Activated CD4-positive, alpha-beta T cell treated with anti-CD3 and anti-CD28 coated beads, Interleukin-10, Interleukin-2, amounts not matched to agents 100 ng/mL and 50 ng/mL, durations not matched to agents 16 hours and 8 hours (primary cell): ENCODE data around the gene MAGEA9B.
"Not testable (repeated sequence)": the region's sequence is repeated elsewhere in the genome, so short reads cannot be mapped to it uniquely, and the experiment has no call there.

Experiments
- DNase-seq: peaks from one replicate; pipeline ENCODE4 v3.0.0-alpha.2; 2020

MAGEA9B gene

DNA sequence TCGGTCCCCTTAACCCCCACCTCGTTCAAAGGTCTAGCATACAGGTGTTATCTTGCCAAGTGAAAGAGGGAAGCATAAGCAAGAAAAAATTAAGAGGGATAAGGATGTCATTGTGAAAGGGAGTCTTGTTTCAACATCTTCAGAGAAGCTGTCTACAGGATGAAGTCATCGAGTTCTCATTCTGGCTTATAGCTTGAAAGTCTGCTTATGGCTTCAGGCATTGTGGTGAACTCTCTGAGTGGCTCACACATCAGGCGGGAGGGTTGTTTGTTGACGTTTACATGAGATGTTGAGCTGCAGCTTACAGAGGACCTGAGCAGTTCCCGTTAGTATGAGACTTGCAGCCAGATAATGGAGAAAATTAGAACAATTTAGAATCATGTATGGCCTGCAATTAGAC lies 16.6 kb downstream of the MAGEA9B start:
- DNase-seq = peak; percentile 17

DNA sequence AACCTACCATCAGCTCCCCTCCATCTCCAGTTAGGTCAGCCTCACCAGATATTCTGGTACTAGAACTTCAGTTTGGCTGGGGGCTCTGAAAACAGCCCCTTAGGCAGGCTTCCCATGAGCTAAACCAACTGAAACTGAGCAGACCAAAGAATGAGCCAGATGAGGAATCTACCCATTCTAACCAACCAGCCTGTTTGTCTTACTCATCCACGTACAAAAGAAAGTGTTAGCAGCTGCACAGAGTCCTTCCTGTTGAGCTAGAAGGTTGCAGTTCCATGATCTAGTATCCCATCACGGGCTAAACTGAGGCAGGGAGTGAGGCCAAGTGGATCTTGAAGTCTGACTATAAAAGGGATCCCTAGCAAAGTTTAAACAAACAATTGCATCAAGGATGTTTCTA lies 17.5 kb downstream of the MAGEA9B start:
- DNase-seq = peak; percentile 35

DNA sequence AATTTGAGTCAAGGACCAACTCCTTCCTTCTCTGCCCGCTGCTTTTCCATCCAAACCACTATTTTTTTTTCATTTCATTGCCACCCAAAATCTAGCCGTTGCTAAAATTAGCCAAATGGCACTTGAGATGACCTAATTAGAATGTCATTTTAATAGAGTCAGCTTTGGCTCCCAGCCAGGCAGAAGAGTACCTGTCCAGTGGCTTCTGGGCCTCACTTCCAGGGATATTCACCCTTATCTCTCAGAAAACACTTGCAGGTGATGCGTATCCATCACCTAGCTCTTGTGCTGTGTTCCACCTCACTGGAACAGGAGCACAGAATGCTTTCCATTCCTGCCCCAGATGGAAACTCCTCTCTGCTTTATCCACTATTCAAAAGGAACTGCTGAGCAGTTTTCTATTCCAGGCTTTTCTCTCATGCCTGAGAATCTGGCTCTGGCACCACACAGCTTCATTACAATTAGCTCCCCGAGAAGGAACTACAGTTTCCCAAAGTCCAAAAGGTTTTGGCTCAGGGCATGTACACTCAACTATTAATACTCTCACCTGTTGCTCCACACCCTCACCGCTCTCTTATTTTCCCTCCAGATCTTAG lies 18.5 kb downstream of the MAGEA9B start:
- DNase-seq = no peak

DNA sequence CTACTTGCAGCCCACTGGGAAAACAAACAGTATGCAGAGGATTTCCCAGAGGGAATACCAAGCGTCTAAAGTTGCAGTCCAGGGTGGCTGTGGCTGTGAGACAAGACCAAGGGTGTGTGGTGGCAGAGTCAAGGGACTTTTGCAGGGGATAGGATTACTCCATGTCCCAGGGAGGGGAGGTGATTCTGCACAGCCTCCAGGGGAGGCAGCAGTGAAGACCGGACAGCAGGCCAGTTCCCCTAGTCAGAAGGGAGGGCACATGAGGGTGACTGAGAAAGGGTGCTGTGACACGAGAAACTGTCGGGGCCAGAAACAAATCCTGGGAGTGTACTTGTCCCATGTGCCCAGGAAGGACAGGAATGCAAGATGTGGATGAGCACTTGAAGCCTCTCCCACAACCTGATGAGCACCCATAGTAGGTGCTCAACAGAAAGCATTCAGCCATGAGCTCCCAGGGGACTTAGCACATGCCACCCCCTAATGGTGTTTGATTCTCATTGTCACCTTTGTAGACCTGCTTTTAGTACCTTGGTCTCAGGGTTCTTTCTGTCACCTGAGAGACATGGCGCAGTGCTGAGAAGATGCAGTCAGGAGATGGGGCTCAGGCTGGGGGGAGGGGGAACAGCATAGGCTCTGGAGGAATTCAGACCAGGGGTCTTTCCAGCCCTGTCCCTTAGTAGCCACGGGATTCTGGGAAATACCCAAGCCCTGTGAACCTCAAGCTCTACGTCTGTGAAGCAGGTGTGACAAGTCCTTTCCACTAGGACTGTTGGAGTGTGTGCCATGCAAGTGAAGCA lies 19.4 kb downstream of the MAGEA9B start:
- DNase-seq = no peak

DNA sequence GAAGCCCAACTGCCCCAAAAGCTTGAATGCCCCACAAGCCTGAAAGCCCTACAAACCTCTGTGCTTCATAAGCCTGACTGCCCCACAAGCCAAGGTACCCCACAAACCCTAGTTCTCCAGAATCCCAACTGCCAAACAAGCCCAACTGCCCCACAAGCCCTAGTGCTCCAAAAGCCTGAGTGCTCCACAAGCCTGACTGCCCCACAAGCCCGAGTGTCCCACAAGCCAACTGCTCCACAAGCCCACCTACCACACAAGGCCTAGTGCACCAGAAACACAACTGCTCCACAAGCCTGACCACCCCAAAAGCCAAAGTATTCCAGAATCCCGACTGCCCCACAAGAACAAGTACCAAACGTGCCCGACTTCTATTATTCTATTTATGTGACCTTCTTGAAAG lies 23.9 kb downstream of the MAGEA9B start:
- no peak for DNase-seq

DNA sequence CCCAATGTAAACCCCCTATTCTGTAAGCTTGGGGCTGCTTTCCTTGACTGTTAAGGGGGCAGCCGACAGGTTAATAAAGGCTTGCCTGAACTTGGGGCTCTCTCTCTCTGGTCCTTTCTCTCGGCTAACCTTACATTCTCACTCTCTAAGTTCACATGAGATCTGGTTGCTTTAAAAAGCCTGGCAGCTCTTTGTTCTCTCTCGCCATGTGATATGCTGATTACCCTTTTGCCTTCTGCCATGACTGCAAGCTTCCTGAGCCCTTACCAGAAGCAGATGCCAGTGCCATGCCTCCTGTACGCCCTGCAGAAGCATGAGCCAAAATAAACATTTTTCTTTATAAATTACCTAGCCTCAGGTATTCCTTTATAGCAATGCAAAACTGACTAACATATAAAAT lies 32.0 kb downstream of the MAGEA9B start:
- DNase-seq = not testable (repeated sequence)

DNA sequence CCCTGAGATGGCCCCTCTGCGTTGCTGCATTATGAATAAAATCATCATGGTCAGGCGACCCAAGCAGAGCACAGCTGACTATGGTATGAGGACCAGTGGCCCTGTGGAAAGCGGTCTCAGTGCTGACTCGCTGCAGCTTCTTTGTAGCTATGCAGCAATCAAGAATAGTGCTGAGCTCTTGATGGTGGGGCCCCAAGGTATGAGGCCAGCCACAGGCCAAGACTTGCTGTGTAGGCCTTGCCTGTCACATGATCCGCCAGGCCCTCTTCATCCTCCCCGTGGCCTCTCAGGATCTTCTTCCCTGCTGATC lies 35.4 kb downstream of the MAGEA9B start:
- not testable (repeated sequence) for DNase-seq

DNA sequence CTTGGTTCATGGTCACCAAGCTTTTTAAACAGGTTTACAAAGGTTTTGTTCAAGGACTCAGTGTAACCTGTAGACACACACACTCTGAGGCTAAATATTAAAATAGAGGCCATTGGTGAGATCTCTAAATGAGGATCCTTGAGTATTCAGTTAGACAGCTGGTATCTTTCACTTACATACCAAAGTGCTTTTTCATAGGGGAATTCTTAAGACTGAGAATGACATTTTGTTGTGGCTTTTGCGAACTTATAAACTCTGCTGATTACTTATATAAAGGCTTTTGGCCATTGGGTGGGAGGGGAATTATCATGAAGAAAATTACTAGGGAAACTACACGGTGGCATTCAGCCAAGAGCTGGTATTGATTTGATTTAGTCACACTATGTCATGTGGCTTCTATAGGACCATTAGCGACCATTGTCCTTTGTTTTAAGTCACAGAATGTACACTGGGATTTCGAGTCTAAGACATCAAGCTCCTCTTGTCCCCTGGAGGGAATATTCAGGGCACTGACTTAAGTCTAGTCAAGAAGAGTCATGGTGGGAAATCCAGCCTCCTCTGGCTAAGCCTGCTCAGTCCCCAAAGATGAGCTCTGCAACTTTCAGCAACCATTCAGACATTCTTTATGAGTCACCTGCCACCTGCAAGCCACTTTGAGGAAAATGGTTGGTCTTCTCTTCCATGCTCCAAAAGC lies 35.9 kb downstream of the MAGEA9B start:
- DNase-seq = not testable (repeated sequence)

DNA sequence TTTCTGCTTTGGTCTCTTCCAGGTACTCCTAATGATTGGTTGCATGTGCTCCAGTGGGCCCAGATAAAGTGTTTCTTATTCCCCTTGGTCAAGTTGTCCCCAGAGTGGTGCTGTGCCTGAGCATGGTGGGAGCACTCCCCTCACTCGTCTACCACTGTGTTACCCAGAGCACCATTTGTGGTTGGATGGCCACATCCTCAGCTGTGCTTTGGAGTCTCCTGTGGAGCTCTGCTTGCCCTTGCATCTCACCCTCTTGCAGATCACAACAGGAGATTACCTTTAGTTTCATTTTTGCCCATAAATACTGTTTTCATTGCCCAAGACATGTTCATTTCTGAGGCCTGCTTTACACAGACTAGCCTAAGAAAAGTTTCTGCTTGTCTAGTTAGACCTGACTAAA lies 36.8 kb downstream of the MAGEA9B start:
- DNase-seq = peak; percentile 22

DNA sequence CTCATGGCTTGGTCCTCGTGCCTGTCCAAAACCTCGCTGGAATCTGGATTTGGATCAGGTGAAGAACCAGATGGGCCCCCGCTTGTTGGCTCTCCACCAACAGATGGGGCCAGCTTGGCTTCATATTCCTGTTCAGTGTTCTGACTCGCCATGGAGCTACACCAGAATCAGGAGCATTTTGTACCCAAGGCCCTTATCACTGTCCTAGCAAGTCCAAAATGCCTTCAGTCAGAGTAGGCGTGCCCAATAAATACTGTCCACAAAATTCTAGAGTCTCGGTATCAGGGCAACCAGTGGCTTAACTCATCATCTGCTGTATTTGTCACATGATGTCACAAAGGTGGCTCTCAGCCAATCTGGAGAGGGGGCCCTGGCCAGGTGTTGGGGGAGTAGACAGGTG lies 37.6 kb downstream of the MAGEA9B start, which contains the start of gene HSFX3:
HSFX3 (minus strand) TSS at position 224 of the 400 bp plus-strand sequence; CDS start at position 152, 72 bp downstream.
- not testable (repeated sequence) for DNase-seq

DNA sequence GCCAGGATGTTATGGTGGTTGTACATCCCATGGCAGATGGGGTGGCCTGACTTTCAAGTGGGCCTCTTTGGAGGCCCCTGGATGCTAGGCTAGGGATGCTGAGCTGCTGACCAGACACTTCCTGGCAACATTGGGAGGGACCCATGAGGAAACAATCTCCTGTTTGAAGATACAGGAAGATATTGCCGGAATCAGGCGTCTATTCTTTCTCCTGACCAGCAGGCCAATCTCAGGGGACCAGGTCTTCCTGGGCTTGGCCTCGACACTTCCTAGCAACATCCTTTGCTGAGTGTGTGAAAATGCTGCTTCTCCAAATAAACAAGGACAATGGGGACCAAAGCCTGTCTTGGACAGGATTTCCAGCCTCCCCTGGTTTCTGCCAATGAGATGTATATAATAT lies 39.5 kb downstream of the MAGEA9B start:
- not testable (repeated sequence) for DNase-seq

DNA sequence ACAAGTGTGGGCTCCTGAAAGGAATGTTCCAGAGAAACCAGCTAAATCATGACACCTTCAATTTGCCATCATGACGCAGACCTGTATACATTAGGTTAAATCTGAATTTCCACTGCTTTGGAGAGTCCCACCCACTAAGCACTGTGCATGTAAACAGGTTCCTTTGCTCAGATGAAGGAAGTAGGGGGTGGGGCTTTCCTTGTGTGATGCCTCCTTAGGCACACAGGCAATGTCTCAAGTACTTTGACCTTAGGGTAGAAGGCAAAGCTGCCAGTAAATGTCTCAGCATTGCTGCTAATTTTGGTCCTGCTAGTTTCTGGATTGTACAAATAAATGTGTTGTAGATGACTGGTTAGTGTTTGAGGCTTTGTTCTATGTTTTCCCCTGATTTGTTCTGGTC lies 40.3 kb downstream of the MAGEA9B start:
- DNase-seq = not testable (repeated sequence)

DNA sequence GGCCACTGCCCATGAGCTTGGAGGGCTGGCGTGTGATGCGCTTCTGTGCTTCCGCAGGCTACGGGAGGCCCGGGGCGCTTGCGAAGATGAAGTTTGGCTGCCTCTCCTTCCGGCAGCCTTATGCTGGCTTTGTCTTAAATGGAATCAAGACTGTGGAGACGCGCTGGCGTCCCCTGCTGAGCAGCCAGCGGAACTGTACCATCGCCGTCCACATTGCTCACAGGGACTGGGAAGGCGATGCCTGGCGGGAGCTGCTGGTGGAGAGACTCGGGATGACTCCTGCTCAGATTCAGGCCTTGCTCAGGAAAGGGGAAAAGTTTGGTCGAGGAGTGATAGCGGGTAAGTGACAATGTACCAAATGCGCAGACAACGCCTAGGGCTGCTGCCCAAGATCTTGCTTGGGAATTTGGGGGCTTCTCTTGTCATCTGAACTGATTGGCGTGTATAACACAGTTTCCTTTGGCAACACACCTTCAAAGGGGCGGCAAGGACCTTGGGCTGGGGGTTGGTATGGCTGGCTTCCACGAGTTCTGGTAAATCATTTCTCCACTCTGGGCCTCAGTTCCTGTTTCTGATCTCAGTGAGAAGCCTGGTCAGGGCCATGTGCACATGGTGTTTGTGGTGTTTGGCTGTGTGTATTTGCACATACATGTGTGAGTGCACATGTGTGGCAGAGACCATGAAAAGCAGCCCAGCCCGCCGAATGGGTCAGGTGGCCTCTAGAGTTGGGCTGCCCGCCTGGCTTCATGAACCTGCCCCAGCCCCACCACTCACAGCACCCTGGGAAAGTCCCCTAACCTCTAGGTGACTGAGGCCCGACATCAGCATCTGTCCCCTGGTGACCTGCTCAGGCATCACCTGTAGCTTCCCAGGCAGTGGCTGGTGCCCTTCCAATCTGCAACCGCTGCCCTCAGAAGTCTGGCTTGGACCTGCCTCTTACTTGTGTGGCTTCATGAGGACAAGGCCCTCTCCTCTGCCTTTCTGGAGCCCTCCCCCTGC lies 41.4 kb downstream of the MAGEA9B start:
- DNase-seq = not testable (repeated sequence)

DNA sequence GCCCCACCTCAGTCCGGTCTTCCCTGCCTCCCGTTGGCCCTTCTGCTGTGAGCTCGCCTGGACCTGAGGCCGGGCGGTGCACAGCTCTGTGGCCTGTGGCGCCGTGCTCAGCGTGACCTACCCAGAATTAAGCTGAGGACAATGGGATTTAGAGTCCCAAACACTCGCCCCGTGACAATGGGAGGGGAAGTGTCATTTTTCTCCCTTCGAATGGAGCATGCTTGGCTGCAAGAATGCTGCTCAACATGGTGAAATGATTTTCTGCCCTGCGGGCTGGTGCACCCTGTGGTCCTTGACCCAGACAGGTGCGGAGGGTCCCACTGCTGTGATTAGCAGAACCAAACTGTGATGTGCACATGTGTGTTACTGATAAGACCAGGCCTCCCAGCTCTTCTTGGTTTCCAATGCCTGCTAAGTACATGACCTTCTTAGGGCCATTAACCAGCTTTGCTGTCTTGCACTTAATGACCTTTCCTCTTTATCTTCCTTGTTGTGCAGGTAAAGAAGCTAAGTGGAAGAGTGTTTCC lies 45.7 kb downstream of the MAGEA9B start:
- no peak for DNase-seq

DNA sequence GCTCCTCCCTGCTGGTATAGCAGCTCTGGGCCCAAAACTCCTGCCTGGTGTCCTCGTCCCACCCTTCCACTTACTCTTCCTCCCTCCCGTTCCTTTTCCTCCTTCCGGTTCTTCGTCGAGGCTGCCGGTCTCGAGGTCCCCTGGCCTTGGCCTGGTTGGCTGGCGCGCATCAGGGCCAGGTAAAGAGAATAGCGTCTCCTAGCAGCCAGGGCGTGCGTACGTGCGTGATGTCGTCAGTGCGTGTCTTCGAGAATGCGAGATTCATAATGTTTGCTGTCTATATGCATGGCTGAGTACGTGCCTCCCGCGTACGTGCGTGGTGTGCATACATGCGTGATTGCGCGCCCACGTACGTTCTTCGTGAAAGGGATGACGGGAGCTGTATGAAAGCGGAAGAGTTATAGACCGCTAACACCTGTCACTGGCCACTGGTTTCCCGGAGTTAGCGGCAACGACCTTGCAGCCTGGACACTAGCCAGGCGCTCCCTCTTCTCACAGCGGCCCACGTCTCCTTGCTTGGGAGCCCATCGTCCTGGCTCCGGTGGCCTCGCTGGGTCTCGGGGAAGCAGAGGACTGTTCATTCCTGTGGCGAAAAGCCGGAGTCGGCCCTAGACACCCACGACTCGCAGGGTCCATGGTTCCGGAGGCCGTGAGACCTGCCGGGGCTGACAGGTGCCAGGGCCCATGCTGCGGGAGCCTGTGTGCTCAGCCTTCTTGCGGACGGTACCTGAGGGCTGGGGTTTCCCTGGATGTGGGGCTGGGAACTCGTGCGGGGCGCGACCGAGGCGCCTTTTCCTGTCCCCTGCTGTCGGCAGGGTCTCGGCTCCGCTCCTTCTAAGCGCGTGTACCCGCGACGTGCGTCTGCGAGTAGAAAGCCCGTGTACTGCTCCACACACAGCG lies 46.4 kb downstream of the MAGEA9B start, which contains the start of gene EOLA1:
EOLA1 (plus strand) TSS at position 392 of the 900 bp plus-strand sequence. CDS start 4,619 bp downstream, outside the sequence.
- DNase-seq = peak; percentile 94

DNA sequence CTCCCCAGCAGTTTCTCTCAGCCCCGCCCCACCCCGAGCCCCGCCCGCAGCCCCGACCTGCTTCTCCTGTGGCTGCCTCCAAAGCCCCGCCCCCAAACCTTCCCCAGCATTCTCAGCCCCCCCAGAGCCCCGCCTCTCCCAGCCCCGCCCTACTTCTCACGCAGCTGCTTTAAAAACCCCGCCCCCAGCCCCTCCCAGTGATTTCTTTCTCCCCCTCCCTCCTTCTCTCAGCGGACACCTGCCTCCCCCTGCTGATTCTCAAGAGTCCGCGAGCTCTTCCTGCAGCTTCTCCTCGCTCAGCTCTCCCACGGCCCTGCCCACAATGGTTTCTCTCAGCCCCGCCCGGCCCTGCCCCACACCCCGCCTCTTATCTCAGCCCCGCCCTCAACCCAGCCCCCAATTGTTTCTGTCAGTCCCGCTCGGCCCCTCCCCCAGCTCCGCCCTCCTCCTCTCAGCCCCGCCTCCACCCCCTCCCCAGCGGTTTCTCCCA lies 47.1 kb downstream of the MAGEA9B start:
- DNase-seq = peak; percentile 90

DNA sequence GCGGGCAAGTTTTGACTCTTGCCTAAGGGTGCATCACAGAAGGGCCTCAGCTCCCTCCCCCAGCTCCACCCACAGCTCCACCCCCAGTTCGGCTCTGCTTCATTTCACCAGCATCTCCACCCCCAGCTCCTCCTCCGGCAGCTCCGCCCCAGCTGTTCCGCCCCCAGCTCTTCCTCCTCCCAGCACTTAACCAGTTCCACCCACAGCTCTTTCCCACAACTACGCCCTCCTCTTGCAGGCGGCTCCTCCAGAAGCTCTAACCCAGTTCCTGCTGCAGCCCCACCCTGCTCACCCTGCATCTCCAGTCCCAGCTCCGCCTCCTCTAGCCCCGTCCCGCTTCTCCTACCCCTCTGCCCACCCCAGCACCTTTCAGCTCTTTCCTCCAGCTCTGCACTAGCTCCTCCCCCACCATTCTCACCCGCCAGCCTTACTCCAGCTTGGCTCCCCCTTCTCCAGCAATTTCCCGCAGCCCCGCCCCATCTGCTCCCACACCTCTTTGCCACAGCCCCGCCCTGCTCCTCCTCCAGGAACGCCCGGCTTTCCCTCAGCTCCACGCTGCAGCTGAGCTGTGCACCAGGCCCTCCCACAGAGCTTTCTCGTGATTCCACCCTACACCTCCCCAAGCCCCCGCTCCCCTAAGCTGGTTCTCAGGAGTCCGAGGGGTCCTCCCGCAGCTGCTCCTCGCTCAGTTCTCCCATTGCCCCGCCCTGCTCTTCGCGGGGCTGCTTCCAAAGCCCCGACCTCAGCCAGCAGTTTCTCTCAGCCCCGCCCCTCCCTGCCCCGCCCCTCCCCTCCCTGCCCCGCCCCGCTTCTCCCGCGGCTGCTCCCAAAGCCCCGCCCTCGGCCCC lies 47.8 kb downstream of the MAGEA9B start:
- peak; percentile 94 for DNase-seq

DNA sequence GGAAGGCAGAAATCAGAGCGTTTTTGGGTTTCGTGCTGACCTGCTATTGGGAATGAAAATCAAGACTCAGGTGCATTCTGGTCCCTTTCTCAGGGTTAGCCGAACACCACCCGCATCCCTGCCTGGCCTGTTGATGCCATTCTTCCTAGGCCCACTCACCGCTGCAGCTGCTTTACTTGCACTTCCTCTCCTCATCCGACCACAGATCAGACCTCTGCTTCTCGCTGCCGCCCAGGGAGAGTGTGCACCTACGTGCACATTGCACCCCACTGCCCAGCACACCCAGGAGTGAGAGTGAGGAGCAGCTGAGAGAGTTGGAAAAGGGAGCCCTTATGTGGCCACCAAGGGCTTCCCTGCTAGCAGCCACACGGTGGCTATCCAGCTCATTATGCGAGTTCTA lies 49.8 kb downstream of the MAGEA9B start:
- DNase-seq = not testable (repeated sequence)

DNA sequence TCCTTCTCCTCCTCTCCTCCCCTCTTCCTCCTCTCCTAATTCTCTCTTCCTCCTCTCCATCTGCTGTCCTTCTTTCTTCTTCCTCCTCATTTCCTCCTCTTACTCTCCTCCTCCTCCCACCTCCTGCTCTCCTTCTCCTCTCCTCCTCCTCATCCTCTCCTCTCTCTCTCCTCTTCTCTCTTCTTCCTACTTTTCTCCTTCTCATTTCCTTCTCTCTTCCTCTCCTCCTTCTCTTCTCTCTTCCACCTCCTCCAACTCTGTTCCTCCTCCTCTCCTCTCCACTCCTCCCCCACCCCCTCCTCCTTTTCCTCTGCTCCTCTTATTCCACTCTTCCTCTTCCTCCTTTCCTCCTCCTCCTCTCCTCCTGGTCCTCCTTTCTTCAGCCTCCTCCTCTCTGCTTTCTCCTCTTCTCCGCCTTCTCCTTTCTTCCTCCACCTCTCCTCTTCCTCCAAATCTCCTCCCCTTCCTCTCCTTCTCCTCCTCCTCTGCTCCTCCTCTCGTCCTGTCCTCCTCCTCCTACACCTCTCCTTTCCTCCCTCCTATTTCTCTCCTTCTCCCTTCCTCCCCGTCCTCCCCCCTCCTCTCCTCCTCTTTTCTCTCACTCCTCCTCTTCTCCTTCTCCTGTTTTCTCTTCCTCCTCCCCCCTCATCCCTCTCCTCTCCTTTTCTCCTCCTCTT lies 52.2 kb downstream of the MAGEA9B start:
- not testable (repeated sequence) for DNase-seq
